ENCODE results near the gene MZT2B.
"Not testable (repeated sequence)": the region's sequence is repeated elsewhere in the genome, so short reads cannot be mapped to it uniquely, and the experiment has no call there.

Gene MZT2B

GRCh38 chr2:130180404-130181324, 1.4 kb upstream of the MZT2B start:
- DNase-seq = not testable (repeated sequence)

GRCh38 chr2:130181325-130181879, 660 bp upstream of the MZT2B start, which contains the start of gene SMPD4:
TSS of gene SMPD4 (minus strand) at chr2:130181602. CDS start at chr2:130176592, 5,010 bp downstream.
- peak; percentile 97 to 98 for DNase-seq

- not testable (repeated sequence) for DNase-seq
Observed at GRCh38 chr2:130182826-130183511, 907 bp downstream of the MZT2B start.

GRCh38 chr2:130183512-130184373, 1.7 kb downstream of the MZT2B start:
- no peak for DNase-seq

DNA sequence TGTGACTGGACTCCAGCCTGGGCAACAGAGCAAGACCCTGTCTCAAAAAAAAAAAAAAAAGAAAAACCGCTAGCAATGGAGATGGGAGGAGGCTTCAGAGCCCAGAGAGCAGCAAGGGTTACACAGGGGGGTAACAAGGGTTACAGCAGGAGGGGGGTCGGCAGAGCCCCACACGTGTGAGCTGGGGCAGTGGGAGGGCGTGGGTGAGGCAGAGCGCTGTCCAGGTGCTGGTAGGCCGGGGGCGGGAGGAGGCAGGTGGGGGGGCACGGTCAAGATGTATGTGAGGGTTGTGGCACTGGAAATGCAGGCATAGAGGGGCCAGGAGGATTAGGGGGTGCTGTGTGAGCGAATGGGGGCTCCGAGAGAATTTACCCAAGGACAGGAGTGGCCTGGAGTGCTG, 3.4 kb downstream of the MZT2B start:
- no peak for DNase-seq

DNA sequence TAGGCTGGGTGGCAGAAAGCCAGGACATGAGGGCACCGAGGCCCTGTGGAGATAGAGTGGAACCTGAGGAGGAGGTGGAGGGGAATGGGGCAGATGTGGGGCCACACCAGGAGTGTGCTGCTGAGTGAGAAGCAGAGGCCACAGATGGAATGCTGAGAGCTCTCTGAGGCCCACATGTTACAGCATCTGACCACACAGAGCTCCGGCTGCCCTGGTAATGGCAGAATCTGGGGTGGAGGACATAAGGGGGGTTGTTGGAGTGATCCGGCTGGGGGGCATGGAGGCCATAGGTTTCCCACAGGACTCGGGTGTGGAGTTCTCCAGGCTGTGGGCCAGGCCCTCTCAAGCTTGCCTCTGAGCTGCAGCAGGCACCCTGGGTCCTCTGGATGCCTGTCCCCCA, 3.8 kb downstream of the MZT2B start:
- no peak for DNase-seq

DNA sequence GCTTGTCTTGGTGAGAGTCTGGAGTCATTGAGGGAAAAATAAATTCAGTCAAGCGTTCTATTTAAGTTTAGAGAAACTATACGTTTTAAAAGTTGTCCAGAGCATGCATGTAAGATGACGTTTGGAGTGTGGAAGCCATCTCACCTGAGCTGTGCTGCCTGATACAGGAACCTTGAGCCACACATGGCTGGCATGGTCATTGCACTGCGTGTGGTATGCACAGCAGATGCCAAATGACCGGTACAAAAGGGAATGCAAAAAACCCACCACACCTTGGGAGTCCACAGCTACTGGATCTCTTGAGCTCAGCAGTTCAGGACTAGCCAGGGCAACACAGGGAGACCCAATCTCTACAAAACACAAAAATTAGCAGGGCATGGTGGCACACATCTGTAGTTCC, 4.3 kb downstream of the MZT2B start:
- no peak for DNase-seq

DNA sequence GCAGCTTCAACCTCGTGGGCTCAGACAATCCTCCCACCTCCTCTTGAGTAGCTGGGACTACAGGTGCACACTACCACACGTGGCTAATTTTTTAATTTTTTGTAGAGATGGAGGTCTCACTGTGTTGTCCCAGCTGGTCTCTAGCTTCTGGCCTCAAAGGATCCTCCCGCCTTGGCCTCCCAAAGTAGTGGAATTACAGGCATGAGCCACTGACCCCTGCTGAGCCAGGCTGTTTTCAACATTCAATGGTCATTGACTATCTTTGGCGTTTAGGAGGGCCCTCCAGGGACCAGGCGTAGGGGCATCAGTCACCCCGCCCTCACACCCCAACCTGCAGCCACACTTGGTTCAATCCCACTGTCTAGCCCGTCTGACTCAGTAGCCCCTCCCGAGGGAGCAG, 5.2 kb downstream of the MZT2B start:
- no peak for DNase-seq

GRCh38 chr2:130187859-130188792, 6.1 kb downstream of the MZT2B start:
- DNase-seq = not testable (repeated sequence)

- DNase-seq = not testable (repeated sequence)
Observed at GRCh38 chr2:130188958-130189357, 6.9 kb downstream of the MZT2B start.

DNA sequence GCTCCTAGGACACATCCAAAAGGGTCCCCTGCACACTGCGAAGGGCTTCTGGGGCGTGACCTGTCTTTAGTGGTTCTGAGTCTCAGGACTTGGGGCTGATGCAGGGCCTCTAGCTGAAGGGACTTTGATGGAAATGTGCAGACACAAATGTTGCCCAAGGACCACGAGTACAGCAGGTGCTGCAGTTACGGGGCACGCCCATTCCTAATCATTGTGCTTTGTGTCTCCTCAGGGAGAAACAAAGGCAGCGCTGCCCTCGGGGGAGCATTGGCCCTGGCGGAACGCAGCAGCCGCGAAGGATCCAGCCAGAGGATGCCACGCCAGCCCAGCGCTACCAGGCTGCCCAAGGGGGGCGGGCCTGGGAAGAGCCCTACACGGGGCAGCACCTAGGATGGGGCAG, 8.2 kb downstream of the MZT2B start:
- DNase-seq = no peak

DNA sequence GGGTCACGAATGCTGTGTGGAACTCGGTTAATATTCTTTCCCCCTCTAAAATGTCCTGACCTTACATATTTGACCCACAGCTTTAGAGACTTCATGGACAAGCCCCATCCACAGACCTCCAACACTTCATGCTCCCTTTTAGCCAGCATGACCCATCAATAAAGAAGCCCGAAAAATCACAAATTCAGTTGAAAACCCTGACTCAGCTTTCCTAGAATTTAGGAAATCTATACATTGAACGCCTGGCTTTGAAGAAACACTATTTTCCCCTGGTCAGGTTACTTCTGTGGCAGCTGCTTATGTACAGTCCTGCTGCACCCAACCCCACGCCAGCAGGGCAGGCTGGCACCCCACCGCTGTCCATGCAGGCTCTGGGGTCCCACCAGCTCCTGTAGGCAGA, 9.3 kb downstream of the MZT2B start:
- not testable (repeated sequence) for DNase-seq

DNA sequence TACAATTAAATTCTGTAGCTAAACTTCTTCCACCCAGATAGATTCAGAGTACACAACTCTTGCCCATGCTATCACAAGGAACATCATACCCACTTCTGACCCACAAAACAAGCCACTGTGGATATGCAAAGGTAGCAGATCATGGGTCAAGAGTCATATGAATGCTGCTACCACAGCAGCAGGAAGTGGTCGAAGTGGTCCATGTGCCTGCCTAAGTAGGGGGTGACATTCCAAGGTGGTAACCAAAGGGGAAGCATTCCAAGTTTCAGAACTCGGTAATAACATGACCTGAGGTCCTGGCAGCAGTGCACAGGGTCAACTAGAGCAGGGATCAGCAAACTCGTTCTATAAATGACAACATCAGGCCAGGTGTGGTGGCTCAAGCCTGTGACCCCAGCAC, 10.4 kb downstream of the MZT2B start:
- DNase-seq = not testable (repeated sequence)

- DNase-seq = not testable (repeated sequence)
Observed at GRCh38 chr2:130193824-130194223, 11.8 kb downstream of the MZT2B start.

DNA sequence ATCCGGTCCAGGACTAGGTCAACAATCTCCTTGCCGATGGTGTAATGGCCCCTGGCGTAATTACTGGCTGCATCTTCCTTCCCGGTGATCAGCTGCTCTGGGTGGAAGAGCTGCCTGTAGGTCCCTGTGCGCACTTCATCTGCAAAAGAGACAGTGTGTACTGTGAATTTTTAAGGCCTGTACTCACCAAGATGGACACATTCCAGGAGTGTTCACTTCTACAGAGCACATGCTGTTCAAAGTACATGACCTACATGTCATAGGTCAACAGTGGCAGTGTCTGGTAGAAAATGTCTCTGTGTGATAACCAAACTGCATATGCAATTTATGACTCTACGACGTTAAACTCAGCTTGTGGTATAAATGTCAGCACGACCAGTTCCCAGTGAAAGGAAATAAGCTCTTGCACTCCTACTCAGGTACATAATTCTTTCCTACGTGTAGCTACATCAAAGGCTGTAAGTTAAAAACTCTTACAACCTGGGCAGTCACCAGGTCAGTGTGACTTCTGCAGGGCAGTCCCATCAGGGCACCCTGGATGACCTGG, 13.1 kb downstream of the MZT2B start:
- DNase-seq = not testable (repeated sequence)

- DNase-seq = not testable (repeated sequence)
Observed at GRCh38 chr2:130196052-130196451, 14.0 kb downstream of the MZT2B start.

- no peak for DNase-seq
Observed at GRCh38 chr2:130198343-130198742, 16.3 kb downstream of the MZT2B start, which contains the start of gene TUBA3E. TSS of gene TUBA3E (minus strand) at chr2:130198439. CDS start at chr2:130198360, 79 bp downstream.

- DNase-seq = not testable (repeated sequence)
Observed at GRCh38 chr2:130202518-130202917, 20.5 kb downstream of the MZT2B start.

GRCh38 chr2:130203150-130203549, 21.1 kb downstream of the MZT2B start:
- not testable (repeated sequence) for DNase-seq

DNA sequence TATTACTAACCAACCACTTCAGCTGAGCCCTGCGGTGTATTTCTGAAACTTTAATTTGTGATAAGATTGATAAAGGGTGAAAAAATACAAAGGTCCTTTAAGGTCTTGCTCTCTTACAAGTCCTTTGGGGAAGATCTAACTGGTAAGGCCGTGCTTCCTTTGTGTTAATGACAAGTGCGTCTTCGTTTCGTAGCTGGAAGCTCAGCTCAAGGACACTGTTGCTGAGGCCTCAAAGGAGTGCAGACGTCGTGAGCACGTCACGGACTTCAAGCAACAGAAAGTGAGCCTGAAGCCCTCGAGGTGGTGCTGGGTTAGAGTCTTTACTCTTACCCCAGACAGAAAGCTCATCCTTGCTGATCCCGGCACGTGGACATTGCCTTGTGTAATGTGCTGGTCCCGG, 25.0 kb downstream of the MZT2B start:
- not testable (repeated sequence) for DNase-seq

GRCh38 chr2:130219147-130219546, 37.1 kb downstream of the MZT2B start:
- not testable (repeated sequence) for DNase-seq

Data from stimulated activated CD4-positive, alpha-beta T cell treated with anti-CD3 and anti-CD28 coated beads, Interleukin-2, amount 100 ng/mL, for 24 hours (primary cell).